DMS153 treated with DMSO at 0.1 percent for 48 hours (cell line): Measurements from ENCODE around the gene GRB2.
A peak's percentile ranks its signal among the peaks of the same experiment; 100 is the strongest.
"Not testable (repeated sequence)": the region's sequence is repeated elsewhere in the genome, so short reads cannot be mapped to it uniquely, and the experiment has no call there.

Source experiments
- DNase-seq: peaks from one replicate; lab custom pipeline; 2025; ENCODE audit not compliant: unreplicated experiment; lab: John Stamatoyannopoulos, UW

Gene GRB2

DNA sequence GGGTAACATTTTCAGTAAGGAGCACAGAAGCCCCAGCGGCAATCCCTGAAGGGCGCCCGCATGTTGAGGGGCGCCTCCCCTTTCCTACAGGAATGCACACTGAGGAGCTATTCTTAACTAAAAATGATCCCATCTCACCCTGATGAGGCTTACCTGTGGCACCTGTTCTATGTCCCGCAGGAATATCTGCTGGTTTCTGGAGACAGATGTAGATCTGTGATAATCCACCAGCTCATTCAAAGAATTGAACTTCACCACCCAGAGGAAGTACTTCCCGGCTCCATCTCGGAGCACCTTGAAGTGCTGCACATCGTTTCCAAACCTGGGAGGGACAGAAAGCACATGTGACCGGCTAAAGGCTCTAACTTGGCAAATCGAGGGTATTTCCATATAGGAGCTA, 84.0 kb downstream of the GRB2 start:
- no peak for DNase-seq

DNA sequence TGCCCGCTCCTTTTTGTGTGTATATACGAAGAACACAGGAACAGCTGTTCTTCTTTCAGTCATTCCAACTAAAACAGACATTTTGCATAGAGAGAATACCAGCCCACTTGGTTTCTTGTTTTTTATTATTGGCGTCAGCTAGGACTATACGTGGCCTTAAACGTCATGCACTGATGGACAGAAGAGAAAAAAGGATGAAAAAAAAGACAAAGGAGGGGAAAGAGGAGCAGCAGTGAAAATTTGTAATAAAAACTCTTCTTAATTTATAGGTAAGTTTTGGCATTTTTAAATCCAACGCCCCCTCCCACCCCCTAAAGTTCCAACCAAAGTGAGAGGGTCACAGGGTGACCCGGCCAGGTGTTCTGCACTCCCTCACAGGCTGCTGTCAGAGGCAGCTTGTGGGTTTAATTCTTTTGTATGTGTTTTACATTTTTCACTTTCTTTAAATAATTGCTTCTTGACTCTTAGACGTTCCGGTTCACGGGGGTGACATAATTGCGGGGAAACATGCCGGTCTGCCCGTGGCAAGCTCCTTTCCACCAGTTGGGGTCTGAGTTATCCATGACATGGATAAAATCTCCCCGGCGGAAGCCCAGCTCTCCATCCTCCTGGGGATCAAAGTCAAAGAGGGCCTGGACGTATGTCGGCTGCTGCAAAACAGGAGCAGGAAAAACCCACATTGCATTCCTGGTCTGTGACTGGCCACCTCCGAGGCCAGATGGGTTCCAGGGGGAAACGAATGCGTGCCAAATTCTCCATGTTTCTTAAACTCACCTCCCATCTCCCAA, 85.4 kb downstream of the GRB2 start:
- DNase-seq, result no peak

DNA sequence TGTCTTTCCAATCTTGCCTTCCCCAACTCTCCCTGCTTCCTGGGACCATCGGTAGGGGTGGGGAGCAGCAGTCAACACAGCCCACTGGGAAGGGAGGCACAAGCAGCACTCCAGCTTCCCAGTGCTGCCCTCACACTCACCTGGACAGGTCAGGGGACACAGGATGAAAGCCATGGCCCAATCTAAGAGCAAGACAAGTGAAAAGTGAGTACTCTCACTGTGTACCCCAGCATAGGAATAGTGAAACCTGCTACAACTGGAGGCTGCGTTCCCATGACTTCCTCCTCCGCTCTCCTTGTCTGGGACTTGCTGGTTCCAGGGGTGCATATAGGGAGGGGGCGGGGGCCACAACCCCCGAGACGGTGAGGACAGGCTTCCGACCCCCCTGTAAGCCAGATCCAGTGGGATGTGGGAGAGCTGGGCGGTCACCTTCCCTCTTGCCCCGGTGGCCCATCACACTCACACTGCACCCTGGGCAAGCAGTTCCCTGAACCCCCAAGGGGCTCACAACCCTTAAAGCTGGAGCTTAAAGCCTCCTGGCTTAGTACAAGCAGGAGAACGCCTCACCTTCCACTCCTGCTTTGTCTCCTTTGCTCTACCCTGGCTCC, 86.8 kb downstream of the GRB2 start:
- no peak for DNase-seq

DNA sequence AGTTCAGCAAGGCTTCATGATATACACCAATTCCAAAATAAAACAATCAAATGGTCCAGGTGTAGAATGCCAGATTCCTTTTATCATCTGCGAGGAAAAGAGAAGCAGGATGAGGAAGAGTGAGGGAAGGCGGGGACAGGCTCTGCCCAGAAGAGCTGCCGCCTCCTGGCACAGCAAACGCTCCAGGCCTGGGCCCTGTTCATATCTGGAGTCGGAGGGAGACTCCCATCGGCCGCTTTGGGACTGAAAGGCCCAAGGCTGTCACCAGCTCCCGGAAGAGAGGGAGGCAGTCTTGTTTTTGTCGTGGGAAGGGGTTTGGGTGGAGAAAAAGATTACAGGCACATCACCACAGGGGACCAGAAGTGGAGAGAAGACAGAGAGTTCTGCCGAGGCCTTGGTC, 87.3 kb downstream of the GRB2 start:
- DNase-seq, result no peak

DNA sequence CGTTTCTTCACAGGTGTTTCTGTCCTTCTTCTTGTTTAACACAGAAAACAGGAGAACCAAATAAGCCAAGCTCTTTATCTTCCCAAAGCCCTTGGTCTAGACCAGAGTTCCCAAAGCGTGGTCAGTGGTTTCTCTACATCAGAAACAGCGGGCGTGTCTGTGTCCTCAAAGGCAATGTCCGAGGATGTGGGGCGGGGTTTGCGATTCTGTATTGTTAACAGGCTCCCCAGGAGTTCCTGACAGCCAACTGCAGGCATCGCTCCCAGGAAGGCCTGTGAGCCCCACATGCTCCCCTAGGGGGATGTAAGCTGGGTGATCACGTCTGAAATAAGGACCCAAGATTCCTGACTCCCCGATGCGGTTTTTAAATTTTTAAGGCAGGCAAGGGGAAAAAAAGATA, 87.8 kb downstream of the GRB2 start:
- DNase-seq, result no peak

- DNase-seq, result no peak
Observed at GRCh38 chr17:75316253-75316652, 89.2 kb downstream of the GRB2 start.

DNA sequence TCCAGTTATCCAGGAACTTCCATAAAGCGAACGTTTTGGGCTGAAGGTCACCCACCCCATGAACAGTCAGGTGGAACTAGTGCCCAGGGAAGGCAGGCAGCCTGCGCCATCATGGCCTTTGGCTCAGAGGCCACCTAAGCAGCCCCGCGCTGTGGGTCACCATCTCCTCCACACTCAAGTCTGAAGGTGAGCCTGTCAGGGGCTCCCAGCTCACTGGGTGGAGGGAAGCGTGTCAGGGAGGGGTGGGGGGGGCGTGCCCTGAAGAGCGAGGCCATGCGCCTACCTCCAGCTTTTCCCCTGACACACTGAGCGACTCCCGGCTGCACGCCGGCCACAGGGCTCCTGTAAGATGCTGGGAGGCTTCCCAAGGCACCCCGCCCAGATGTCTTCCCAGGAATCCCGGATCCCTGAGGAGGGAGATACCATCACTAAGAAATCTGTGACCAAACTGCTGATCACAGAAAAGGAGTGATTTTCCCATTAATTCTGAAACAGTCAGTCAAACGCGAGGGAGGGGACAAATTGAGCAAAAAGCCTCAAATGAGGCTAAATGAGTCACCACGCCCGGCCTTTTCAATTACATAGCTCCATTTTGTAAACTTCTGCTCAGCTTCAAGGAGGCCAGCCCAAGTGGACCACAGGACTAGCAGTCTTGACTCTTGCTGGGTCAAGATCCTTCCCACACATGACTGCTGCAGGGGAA, 89.8 kb downstream of the GRB2 start:
- no peak for DNase-seq

GRCh38 chr17:75313941-75314551, 91.4 kb downstream of the GRB2 start:
- no peak for DNase-seq

- no peak for DNase-seq
Observed at GRCh38 chr17:75308732-75309629, 96.5 kb downstream of the GRB2 start.

- no peak for DNase-seq
Observed at GRCh38 chr17:75307957-75308731, 97.3 kb downstream of the GRB2 start.

DNA sequence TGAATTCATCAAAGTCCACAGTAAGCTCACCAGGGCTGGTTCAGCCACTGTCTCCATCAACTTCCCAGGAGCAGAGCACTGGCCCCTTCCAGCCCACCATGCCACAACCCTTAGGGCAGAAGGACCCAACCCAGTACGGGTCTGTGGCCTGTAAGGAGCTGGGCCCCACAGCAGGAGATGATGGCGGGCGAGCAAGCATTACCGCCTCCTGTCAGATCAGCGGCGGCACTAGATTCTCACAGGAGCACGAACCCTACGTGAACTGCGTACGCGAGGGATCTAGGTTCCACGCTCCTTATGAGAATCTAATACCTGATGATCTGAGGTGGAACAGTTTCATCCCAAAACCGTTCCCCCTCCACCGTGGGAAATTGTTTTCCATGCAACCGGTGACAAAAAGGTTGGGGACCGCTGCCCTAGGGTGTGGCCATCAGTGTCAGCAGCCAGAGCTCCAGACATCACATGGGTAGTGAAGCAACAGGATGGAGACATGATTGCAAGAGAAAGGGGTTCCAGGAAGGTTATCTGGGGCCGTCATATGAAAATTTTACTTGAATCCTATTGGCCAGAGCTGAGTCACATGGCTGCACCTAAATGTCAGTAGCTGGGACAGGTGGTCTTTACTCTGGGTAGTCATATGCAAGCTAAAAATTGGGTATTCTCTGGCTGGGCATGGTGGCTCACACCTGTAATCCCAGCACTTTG, 103.8 kb downstream of the GRB2 start:
- DNase-seq, result no peak

- no peak for DNase-seq
Observed at GRCh38 chr17:75301049-75301448, 104.4 kb downstream of the GRB2 start.

- no peak for DNase-seq
Observed at GRCh38 chr17:75300280-75300679, 105.2 kb downstream of the GRB2 start.

- DNase-seq, result no peak
Observed at GRCh38 chr17:75295201-75296158, 110.0 kb downstream of the GRB2 start.

GRCh38 chr17:75292810-75293448, 112.5 kb downstream of the GRB2 start:
- DNase-seq, result not testable (repeated sequence)

DNA sequence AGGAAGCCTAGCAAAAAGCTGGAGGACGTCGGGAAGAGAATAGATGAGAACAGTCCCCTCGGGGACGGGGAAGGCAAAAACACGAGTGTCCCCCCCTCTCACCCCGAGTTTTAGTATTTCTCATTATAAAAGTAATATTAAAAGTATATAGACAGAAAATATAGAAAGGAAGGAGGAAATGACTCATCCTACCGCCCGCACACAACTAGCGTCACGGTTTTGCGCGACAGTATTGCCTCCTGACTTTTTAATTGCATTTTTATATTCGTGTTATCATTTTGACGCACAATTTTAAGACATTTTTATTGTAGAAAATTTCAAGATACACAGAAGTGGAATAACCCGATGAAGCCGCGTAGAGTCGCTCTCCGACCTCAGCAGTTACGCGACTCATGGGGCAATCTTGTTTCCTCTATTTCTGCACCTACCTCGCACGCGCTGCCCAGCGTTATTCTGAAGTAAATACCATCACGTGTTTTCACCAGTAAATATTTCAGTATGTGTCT, 115.6 kb downstream of the GRB2 start:
- peak; percentile 40 for DNase-seq

- DNase-seq, result peak; percentile 96
Observed at GRCh38 chr17:75289115-75289831, 116.2 kb downstream of the GRB2 start, which contains the start of gene SLC25A19. SLC25A19 (minus strand) TSS chr17:75289433; CDS start chr17:75286764, 2,669 bp downstream.
